GM13976 (cell line): ENCODE measurements around the gene ZNF581.

Experiments
- DNase-seq: peaks from one replicate; pipeline ENCODE4 v3.0.0; 2012; ENCODE audit warnings: low spot score
- CTCF ChIP-seq: IDR thresholded peaks from 2 replicates; pipeline ENCODE4 v1.5.1; 2012; ENCODE audit warnings: borderline replicate concordance, mild to moderate bottlenecking; ENCODE audit not compliant: insufficient read depth; ENCODE audit errors: extremely low read depth, missing control alignments, control extremely low read depth
- in situ Hi-C: fragments of 300-500 bp; cut with MboI; formaldehyde crosslinking; loops from one replicate; pipeline ENCODE4 v1.12.0; 2022; ENCODE audit warnings: low sequenced_read_pairs, mixed read lengths, inconsistent platforms; ENCODE audit not compliant: unreplicated experiment

ZNF581 gene

DNA sequence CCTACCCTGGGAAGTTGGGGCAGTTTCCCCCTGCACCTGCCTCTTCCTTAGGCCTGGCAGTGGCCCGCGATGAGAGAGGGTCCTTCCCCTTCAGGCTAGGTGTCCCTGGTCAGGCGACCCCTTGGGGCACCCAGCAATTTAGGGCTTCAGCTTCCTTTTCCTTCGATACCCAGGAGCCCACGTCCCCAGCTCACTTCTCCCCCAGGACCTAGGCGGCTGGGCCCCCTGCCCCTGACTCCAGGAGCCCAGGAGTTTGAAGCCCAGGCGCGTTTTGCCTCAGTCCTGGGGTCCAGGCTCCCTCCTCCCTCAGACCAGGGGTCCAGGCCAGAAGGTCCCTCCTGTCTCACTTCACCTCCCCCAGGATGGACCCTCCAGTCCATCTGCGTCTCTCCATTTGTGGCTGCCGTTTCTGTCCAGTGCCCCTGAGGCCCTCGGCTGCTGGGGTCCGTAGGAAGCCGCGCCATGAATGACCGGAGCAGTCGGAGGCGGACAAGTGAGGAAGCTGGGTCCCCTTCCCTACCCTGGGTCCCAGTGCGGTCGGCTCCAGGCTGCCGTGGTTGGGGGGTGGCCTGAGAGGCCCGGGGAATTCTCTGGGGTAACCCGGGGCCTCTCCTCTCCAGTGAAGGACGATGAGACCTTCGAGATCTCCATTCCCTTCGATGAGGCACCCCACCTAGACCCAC, 5.3 kb downstream of the ZNF581 start:
- TF ChIP-seq CTCF = no peak
- no peak for DNase-seq
- in situ Hi-C loops = no loop called here

- DNase-seq = no peak
- in situ Hi-C loops = no loop called here
- TF ChIP-seq CTCF = no peak
Observed at GRCh38 chr19:55649268-55650125, 6.0 kb downstream of the ZNF581 start.

DNA sequence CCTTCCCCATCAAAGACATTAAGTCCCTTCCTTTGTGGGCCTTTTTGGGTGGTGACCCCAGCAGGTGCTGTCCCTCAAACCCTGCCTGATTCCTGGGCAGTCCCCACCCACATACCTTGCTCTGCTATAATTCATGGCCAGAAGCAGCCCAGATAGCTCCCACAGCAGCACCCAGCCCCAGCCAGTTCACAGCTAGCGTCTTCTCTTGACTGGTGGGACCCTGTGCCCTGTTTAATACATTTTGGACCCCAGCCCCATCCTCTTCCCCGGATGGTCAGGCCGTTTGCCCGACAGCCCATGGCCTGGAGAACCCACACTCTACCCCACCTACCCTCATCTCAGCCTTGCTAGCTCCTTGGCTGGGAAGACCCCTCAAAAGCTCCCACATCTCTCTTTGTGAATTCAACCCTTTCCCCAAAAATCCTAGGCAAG, 6.7 kb downstream of the ZNF581 start:
- in situ Hi-C loops = no loop called here
- peak; percentile 64 for DNase-seq
- no peak for TF ChIP-seq CTCF

- no peak for DNase-seq
- in situ Hi-C loops = no loop called here
- TF ChIP-seq CTCF = no peak
Observed at GRCh38 chr19:55650602-55651230, 7.3 kb downstream of the ZNF581 start.

GRCh38 chr19:55651236-55651635, 7.8 kb downstream of the ZNF581 start:
- DNase-seq = no peak
- in situ Hi-C loops = no loop called here
- no peak for TF ChIP-seq CTCF

DNA sequence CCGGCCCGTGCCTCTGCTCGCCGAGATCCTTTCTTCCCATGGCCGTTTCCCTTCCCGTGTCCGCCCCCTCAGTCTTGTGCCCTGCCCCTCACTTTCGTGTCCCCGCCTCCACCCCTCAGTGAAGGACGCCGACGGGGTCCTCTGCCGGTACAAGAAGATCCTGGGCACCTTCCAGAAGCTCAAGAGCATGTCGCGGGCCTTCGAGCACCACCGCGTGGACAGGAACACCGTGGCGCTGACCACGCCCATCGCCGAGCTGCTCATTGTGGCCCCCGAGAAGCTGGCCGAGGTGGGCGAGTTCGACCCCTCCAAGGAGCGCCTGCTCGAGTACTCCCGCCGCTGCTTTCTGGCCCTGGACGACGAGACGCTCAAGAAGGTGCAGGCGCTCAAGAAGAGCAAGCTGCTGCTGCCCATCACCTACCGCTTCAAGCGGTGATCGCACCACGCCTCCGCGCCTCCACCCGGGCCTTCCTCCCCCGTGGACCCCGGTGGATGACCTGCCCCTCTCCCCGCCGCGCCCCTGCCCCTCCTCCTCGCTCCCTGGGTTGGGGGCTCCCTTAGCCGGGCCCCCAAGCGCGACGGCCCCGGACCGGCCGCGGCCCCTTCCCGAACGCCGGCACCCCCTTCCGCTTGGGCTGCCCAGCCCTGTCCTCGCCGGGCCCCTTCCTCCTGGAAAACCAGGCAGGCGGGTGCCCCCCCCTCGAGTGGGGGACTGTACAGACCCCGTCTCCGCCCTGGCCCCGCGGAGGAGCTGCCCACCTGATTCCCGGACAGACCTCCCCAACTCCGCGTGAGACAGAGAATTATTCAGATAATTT, 9.1 kb downstream of the ZNF581 start:
- in situ Hi-C loops = no loop called here
- no peak for DNase-seq
- no peak for TF ChIP-seq CTCF
